Measurements from ENCODE around the gene SPEG. TPM values are rescaled to one million over a fixed set of nuclear protein-coding genes. Genes with fewer than 3 reads are reported as not detected.

The SPEG gene
- total RNA-seq, 2 donors from 2014 or later, result 0.79 to 1.7 TPM

GRCh38 chr2:219425238-219426067 is 9.2 kb upstream of the SPEG start:
- H3K4me1 Mint-ChIP-seq, result no peaks in the 10 kb centered on the region
- no peaks in the 10 kb centered on the region for H3K36me3 Mint-ChIP-seq (ENCODE audit: low read depth)
- no peak for ATAC-seq (replicated peaks)
- no peak overlapping the region for H3K27ac Mint-ChIP-seq
- no peaks in the 10 kb centered on the region for H3K9me3 Mint-ChIP-seq
- no peak overlapping the region for H3K4me3 Mint-ChIP-seq
- peaks cover 15% of the 10 kb centered on the region for H3K27me3 Mint-ChIP-seq

DNA sequence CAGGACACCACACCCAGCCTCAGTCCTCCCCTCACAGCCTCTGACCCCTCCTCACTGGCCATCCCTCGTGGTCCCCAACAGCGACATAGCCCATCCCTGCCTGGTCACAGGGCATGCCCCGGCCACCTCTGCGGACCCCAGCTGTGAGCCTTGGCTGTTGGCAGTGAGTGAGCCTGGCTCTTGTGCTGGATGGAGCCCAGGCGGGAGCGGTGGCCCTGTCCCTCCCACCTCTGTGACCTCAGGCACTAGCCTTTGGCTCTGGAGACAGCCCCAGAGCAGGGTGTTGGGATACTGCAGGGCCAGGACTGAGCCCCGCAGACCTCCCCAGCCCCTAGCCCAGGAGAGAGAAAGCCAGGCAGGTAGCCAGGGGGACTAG is 8.6 kb upstream of the SPEG start:
- H3K4me1 Mint-ChIP-seq, result no peaks in the 10 kb centered on the region
- no peak overlapping the region for H3K27ac Mint-ChIP-seq
- H3K27me3 Mint-ChIP-seq, result peaks cover 15% of the 10 kb centered on the region
- no peaks in the 10 kb centered on the region for H3K9me3 Mint-ChIP-seq
- H3K4me3 Mint-ChIP-seq, result no peak overlapping the region
- no peak for ATAC-seq (replicated peaks)
- H3K36me3 Mint-ChIP-seq (ENCODE audit: low read depth), result no peaks in the 10 kb centered on the region

GRCh38 chr2:219426534-219427136 is 8.0 kb upstream of the SPEG start:
- Mint-ChIP-seq H3K27me3 (peaks cover 15% of the 10 kb centered on the region), H3K36me3 (ENCODE audit: low read depth) (no peaks in the 10 kb centered on the region), H3K4me1 (no peaks in the 10 kb centered on the region), H3K4me3 (no peak overlapping the region), H3K27ac (no peak overlapping the region), H3K9me3 (no peaks in the 10 kb centered on the region)
- no peak for ATAC-seq (replicated peaks)

- H3K4me3 Mint-ChIP-seq, result no peak overlapping the region
- H3K9me3 Mint-ChIP-seq, result no peaks in the 10 kb centered on the region
- H3K27ac Mint-ChIP-seq, result no peak overlapping the region
- H3K36me3 Mint-ChIP-seq (ENCODE audit: low read depth), result no peaks in the 10 kb centered on the region
- ATAC-seq (replicated peaks), result no peak
- peaks cover 15% of the 10 kb centered on the region for H3K27me3 Mint-ChIP-seq
- no peaks in the 10 kb centered on the region for H3K4me1 Mint-ChIP-seq
These were observed 6.2 kb upstream of the SPEG start for GRCh38 chr2:219428469-219428868.

- H3K4me3 Mint-ChIP-seq, result no peak overlapping the region
- H3K9me3 Mint-ChIP-seq, result no peaks in the 10 kb centered on the region
- no peaks in the 10 kb centered on the region for H3K36me3 Mint-ChIP-seq (ENCODE audit: low read depth)
- peaks cover 16% of the 10 kb centered on the region for H3K27me3 Mint-ChIP-seq
- ATAC-seq (replicated peaks), result no peak
- H3K4me1 Mint-ChIP-seq, result no peaks in the 10 kb centered on the region
- H3K27ac Mint-ChIP-seq, result no peak overlapping the region
These were observed 4.6 kb upstream of the SPEG start for GRCh38 chr2:219429958-219430606.

GRCh38 chr2:219430633-219431615 is 3.7 kb upstream of the SPEG start:
- Mint-ChIP-seq H3K4me3 (no peak overlapping the region), H3K36me3 (ENCODE audit: low read depth) (no peaks in the 10 kb centered on the region), H3K27me3 (peaks cover 15% of the 10 kb centered on the region), H3K27ac (no peak overlapping the region), H3K4me1 (no peaks in the 10 kb centered on the region), H3K9me3 (no peaks in the 10 kb centered on the region)
- no peak for ATAC-seq (replicated peaks)

DNA sequence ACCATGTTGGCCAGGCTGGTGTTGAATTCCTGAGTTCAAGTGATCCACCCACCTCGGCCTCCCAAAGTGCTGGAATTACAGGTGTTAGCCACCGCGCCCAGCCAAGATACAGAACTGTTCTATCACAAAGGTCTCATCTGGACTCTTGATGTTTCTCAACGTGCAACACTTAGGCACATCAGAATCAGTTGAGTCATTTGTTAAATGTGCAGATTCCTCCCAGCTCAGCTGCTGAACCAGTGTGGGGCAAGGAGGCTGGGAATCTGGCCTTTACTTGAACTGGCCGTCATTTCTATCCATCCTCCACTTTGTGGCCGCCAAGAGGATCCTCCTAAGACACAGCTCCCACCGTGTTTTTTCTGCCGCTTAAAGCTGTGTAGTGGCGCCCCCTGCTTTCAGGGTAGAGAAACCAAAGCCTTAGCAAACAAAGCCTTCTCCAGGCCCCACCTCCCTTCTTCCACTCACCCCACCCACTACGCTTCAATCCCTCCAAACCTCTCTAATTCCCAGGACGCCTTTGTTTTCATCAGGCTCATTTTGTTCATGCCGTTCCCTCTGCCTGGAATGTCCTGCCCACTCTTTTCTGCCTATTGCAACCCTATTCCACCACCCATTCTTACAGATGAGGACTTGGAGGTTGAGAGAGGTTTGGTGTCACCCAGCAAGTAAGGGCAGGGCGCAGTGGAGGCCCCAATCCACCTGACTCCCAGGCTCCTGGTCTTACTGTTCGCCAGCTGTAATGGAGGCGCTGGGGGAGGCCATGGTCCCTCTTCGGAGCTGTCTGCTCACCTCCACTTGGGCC is 776 bp upstream of the SPEG start:
- no peak overlapping the region for H3K4me3 Mint-ChIP-seq
- no peak overlapping the region for H3K27ac Mint-ChIP-seq
- no peaks in the 10 kb centered on the region for H3K36me3 Mint-ChIP-seq (ENCODE audit: low read depth)
- no peaks in the 10 kb centered on the region for H3K4me1 Mint-ChIP-seq
- no peak for ATAC-seq (replicated peaks)
- no peaks in the 10 kb centered on the region for H3K9me3 Mint-ChIP-seq
- peaks cover 12% of the 10 kb centered on the region for H3K27me3 Mint-ChIP-seq

DNA sequence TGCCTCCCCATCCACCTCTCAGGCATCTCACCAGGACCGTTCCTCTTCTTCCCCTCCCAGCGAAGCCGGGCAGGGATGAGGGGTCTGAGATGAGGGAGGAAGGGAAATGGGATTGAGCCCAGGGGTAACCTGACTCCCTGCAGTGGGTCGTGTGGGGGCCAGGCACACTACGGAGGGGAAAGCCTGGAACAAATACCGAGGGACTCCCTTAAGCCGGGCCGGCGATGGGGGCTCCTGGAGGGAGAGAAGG is 250 bp upstream of the SPEG start:
- Mint-ChIP-seq H3K27me3 (peaks cover 12% of the 10 kb centered on the region), H3K9me3 (no peaks in the 10 kb centered on the region), H3K4me1 (no peaks in the 10 kb centered on the region), H3K36me3 (ENCODE audit: low read depth) (no peaks in the 10 kb centered on the region), H3K27ac (no peak overlapping the region), H3K4me3 (no peak overlapping the region)
- no peak for ATAC-seq (replicated peaks)

DNA sequence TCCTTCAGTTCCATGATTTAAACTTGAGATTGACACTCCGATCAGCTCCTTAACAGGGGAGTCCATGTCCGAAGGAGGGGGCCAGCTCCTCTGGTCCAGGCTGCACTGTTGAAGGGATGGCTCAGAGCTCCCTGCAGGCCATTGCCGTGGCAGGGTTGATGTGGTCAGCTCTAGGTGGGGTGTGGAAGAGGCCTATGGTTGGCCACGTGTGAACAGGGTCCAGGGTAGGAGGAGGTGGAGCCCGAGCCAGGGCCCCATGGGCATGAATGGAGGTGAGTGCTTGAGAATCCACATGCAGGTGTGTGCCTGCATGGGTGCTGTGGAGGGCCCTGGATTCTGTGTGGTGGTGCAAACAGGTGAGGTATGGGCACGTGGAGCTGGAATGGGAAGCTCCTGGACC is 1.1 kb downstream of the SPEG start:
- no peak overlapping the region for H3K4me3 Mint-ChIP-seq
- no peak overlapping the region for H3K27ac Mint-ChIP-seq
- no peaks in the 10 kb centered on the region for H3K9me3 Mint-ChIP-seq
- no peak for ATAC-seq (replicated peaks)
- H3K4me1 Mint-ChIP-seq, result peaks cover under 1% of the 10 kb centered on the region
- H3K27me3 Mint-ChIP-seq, result peaks cover 14% of the 10 kb centered on the region
- no peaks in the 10 kb centered on the region for H3K36me3 Mint-ChIP-seq (ENCODE audit: low read depth)

DNA sequence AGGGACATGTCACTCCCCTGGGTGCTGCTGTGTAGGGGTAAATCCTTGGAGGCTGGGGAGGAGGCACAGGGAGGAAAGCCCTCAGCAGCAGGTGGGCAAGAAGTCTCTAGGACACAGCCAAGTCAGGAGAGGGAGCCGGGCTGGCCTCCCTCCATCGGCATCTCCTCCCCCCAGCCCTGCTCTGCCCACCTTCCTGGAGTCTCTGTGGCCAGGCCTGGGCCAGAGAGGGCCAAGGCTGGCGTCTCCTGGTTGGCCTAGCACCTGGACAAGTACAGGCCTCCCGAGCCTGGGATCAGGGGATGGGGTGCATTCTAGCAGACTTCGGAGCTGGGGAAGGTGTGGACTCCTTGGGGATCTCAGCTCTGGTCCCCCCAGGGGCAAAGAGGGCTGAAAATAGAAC is 1.8 kb downstream of the SPEG start:
- H3K9me3 Mint-ChIP-seq, result no peaks in the 10 kb centered on the region
- H3K27ac Mint-ChIP-seq, result no peak overlapping the region

GRCh38 chr2:219437141-219437540 is 2.5 kb downstream of the SPEG start:
- H3K4me1 Mint-ChIP-seq, result peaks cover 5% of the 10 kb centered on the region
- H3K36me3 Mint-ChIP-seq (ENCODE audit: low read depth), result no peaks in the 10 kb centered on the region
- no peak for ATAC-seq (replicated peaks)
- no peak overlapping the region for H3K4me3 Mint-ChIP-seq
- no peaks in the 10 kb centered on the region for H3K9me3 Mint-ChIP-seq
- H3K27ac Mint-ChIP-seq, result no peak overlapping the region
- peaks cover 21% of the 10 kb centered on the region for H3K27me3 Mint-ChIP-seq

More for the DNA sequence above, 1.8 kb downstream of the SPEG start:
- Mint-ChIP-seq H3K4me3 (no peak overlapping the region), H3K27me3 (peaks cover 21% of the 10 kb centered on the region), H3K36me3 (ENCODE audit: low read depth) (no peaks in the 10 kb centered on the region), H3K4me1 (peaks cover 5% of the 10 kb centered on the region)
- ATAC-seq (replicated peaks), result no peak

DNA sequence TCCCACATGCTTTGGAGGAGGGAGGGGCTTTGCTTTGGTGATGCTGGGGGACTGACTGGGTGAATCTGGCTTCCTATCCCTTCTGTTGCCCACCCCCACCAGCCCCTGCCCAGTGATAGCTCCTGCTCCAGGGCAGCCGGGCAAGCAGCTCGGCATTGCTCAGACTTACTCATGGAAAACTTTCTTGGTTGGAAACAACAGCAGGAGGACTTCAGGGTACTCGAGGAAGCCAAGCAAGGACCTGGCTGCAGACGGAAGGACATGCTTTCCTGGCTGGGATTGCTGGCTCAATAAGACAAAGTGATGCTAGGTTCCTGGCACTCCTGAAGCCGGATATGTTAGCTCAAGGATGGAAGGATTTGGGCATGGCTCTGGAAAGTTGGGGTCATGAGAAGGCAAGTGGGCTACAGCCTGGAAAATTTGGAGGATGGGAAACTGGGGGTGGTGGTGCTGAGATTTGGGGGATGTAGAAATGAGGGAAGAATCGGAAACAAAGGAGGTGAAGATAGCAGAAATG is 3.1 kb downstream of the SPEG start:
- ATAC-seq (replicated peaks), result no peak
- Mint-ChIP-seq H3K4me3 (no peak overlapping the region), H3K36me3 (ENCODE audit: low read depth) (no peaks in the 10 kb centered on the region), H3K27me3 (peaks cover 21% of the 10 kb centered on the region), H3K27ac (no peak overlapping the region), H3K4me1 (peaks cover 5% of the 10 kb centered on the region), H3K9me3 (no peaks in the 10 kb centered on the region)

- Mint-ChIP-seq H3K27me3 (peaks cover 21% of the 10 kb centered on the region), H3K4me1 (peaks cover 5% of the 10 kb centered on the region), H3K27ac (no peak overlapping the region), H3K4me3 (no peak overlapping the region), H3K36me3 (ENCODE audit: low read depth) (no peaks in the 10 kb centered on the region), H3K9me3 (no peaks in the 10 kb centered on the region)
- no peak for ATAC-seq (replicated peaks)
These were observed 3.8 kb downstream of the SPEG start for GRCh38 chr2:219438453-219438852.
